Measurements from ENCODE around the gene CARD9. TPM values are rescaled to one million over a fixed set of nuclear protein-coding genes. Genes with fewer than 3 reads are reported as not detected.

CARD9 gene
- total RNA-seq, 1 donor from 2014 or later: 1.9 TPM

DNA sequence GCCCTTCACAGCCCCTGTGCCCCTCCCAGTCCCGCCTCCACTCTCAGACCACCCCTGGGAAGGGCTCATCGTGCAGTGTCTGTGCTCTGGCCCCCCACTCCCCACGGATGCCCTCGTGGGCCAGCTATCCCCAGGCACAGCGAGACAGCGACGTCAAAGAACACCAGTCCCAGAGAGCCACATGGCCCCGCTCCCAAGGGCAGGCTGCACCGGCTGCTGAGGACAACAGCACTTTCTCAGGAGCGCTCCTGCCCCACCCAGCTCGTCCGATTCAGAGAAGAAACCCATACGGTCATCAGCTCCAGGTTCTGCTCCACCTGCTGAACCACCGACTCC is 31.3 kb upstream of the CARD9 start:
- no peaks in the 10 kb centered on the region for H3K27me3 Mint-ChIP-seq (ENCODE audit: low read depth)
- TF ChIP-seq, protein P1, sequence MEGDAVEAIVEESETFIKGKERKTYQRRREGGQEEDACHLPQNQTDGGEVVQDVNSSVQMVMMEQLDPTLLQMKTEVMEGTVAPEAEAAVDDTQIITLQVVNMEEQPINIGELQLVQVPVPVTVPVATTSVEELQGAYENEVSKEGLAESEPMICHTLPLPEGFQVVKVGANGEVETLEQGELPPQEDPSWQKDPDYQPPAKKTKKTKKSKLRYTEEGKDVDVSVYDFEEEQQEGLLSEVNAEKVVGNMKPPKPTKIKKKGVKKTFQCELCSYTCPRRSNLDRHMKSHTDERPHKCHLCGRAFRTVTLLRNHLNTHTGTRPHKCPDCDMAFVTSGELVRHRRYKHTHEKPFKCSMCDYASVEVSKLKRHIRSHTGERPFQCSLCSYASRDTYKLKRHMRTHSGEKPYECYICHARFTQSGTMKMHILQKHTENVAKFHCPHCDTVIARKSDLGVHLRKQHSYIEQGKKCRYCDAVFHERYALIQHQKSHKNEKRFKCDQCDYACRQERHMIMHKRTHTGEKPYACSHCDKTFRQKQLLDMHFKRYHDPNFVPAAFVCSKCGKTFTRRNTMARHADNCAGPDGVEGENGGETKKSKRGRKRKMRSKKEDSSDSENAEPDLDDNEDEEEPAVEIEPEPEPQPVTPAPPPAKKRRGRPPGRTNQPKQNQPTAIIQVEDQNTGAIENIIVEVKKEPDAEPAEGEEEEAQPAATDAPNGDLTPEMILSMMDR (IDR thresholded peaks at IDR 0.05): no peak
- H3K4me3 Mint-ChIP-seq (ENCODE audit: unreplicated experiment): no peak overlapping the region
- no peak overlapping the region for H3K27ac Mint-ChIP-seq (ENCODE audit: unreplicated experiment)
- H3K4me1 Mint-ChIP-seq (ENCODE audit: low read depth): peaks cover 16% of the 10 kb centered on the region
- peak; percentile 81 for DNase-seq (ENCODE audit: low spot score)
- no peaks in the 10 kb centered on the region for H3K9me3 Mint-ChIP-seq (ENCODE audit: low read depth)
- peaks cover 22% of the 10 kb centered on the region for H3K36me3 Mint-ChIP-seq (ENCODE audit: low read depth)

DNA sequence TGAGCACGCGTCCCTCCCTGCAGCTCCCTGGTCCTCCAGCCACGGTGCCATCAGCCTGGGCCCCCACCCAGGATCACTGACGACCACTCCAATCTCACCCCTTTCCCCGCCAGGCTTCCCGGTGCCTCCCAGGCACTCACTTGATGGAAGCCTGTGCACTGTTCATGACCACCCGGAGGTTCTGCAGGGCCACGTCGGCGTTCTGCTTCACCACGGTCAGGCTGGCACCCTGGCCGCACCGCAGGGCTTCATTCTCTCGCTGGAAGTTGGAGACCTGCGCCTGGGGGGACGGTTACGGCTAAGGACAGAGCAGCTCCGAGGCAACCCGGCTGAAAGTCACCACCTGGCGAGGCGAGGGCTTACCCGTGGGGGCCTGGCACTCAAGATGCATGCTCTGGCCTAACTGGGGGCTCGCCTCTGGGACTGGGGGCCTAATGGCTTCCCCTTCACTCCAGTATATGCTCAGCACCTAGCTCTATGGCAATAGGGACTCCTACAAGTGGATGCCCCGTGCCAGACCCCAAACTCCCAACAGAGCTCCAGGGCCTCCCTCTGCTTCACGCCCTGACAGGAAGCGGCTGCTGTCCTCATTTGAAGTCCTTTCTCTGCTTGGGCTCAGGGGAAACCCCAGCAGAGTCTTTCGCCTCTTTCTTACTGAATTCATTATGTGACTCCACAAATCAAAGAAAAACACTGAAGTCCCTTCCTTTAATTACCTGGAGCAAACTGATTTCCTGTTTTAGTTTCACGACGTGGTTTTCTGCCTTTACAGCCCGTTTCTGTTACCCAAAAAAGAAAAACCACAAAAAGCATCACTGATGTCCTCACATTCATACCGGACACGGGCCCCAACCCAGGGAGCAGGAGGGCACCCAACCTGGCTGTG is 30.7 kb upstream of the CARD9 start:
- TF ChIP-seq, protein P1 (IDR thresholded peaks at IDR 0.05): no peak
- DNase-seq (ENCODE audit: low spot score): peak; percentile 86
- H3K4me3 Mint-ChIP-seq (ENCODE audit: unreplicated experiment): no peak overlapping the region
- H3K9me3 Mint-ChIP-seq (ENCODE audit: low read depth): no peaks in the 10 kb centered on the region
- peaks cover 12% of the 10 kb centered on the region for H3K4me1 Mint-ChIP-seq (ENCODE audit: low read depth)
- no peak overlapping the region for H3K27ac Mint-ChIP-seq (ENCODE audit: unreplicated experiment)
- H3K36me3 Mint-ChIP-seq (ENCODE audit: low read depth): peaks cover 22% of the 10 kb centered on the region
- H3K27me3 Mint-ChIP-seq (ENCODE audit: low read depth): no peaks in the 10 kb centered on the region

DNA sequence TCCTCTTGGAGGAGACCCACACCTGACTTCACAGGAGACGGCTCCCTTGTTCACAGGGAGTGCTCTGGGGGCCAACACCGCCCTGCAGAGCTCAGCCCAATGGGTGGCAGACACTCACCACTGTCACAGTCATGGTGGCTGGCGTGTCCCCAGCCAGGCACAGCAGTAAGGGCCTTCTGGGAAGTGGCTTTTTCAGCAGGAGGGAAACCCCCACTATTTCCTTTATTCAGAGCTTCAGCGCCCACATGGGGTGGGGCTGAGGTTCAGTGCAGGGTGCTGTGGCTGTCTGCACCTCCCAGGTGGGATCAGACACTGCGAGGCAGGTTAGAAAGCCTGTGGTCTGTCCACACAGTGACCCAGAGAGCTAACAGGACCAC is 30.1 kb upstream of the CARD9 start:
- Mint-ChIP-seq H3K36me3 (ENCODE audit: low read depth) (peaks cover 19% of the 10 kb centered on the region), H3K27ac (ENCODE audit: unreplicated experiment) (no peak overlapping the region), H3K4me1 (ENCODE audit: low read depth) (peaks cover 13% of the 10 kb centered on the region), H3K9me3 (ENCODE audit: low read depth) (no peaks in the 10 kb centered on the region), H3K4me3 (ENCODE audit: unreplicated experiment) (no peak overlapping the region), H3K27me3 (ENCODE audit: low read depth) (no peaks in the 10 kb centered on the region)
- TF ChIP-seq, protein P1 (IDR thresholded peaks at IDR 0.05): no peak
- DNase-seq (ENCODE audit: low spot score): no peak

DNA sequence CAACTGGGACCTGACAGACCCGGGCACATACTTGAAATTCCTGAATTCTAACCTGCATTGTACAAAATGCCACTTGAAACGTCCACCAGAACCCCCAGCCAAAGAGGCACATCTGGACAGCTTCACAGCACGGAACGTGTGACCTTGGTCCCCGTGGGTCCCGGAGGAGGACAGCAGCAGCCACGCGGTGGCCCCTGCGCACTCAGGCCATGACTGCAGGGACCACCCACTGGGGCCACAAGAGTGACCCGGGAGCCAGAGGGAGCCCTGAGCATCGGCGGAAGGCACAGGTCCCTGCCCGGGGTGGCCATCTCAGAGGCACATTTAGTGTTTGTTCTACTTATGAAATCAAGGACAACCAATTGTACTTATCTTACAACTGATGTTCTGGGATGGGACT is 28.6 kb upstream of the CARD9 start:
- H3K36me3 Mint-ChIP-seq (ENCODE audit: low read depth): peaks cover 15% of the 10 kb centered on the region
- peaks cover 17% of the 10 kb centered on the region for H3K4me1 Mint-ChIP-seq (ENCODE audit: low read depth)
- TF ChIP-seq, protein P1 (IDR thresholded peaks at IDR 0.05): no peak
- no peak for DNase-seq (ENCODE audit: low spot score)
- no peak overlapping the region for H3K27ac Mint-ChIP-seq (ENCODE audit: unreplicated experiment)
- H3K9me3 Mint-ChIP-seq (ENCODE audit: low read depth): no peaks in the 10 kb centered on the region
- no peak overlapping the region for H3K4me3 Mint-ChIP-seq (ENCODE audit: unreplicated experiment)
- no peaks in the 10 kb centered on the region for H3K27me3 Mint-ChIP-seq (ENCODE audit: low read depth)

DNA sequence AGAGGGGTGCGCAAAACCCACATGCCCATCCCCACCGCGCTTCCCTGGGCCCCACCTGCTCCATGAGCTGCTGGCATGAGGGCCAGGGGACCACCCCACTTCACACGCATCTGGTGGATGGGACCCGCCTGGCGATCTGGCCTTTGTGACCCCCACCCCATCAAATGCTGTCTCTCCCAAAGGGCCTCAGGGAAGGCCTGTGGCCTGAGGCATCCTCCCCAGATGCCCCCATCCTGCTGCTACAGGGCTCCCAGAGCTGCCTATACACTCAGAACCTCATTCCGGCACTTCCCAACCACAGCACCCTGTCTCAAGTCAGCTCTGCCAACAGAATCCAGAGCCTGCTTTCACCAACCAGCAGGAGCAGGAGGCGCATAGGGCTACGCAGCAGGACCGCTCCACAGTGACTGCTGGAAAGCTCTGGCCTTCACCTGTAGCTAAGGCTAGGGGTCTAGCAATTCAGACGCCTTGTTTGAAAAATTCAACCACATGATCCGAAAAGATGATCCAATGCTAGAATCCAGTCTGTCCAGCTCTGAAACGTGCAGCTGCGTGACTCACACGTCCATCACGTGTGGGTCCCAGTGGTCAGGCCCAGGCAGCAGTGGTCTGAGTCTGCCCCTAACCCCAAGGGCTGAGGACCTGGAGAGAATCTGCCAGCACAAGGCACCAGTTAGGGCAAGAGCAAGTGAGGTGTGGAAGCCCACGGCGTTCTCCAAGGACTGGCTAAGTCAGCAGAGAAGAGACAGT is 27.9 kb upstream of the CARD9 start:
- TF ChIP-seq, protein P1 (IDR thresholded peaks at IDR 0.05): no peak
- H3K27me3 Mint-ChIP-seq (ENCODE audit: low read depth): no peaks in the 10 kb centered on the region
- peak overlapping the region; percentile 18 for H3K27ac Mint-ChIP-seq (ENCODE audit: unreplicated experiment)
- peaks cover 17% of the 10 kb centered on the region for H3K4me1 Mint-ChIP-seq (ENCODE audit: low read depth)
- H3K4me3 Mint-ChIP-seq (ENCODE audit: unreplicated experiment): no peak overlapping the region
- no peak for DNase-seq (ENCODE audit: low spot score)
- H3K9me3 Mint-ChIP-seq (ENCODE audit: low read depth): no peaks in the 10 kb centered on the region
- H3K36me3 Mint-ChIP-seq (ENCODE audit: low read depth): peaks cover 12% of the 10 kb centered on the region

Measured in chondrocyte (in vitro differentiated cells).